Mammary epithelial cell (primary cell): ENCODE data around the gene HMGN1.

Experiments
- EZH2 ChIP-seq: IDR thresholded peaks from 2 replicates; pipeline ENCODE4 v1.6.1; 2012; ENCODE audit warnings: low read length, inconsistent platforms, borderline replicate concordance
- TF ChIP-seq, protein P1 (sequence below), 2 donors: IDR thresholded peaks in 1 of 2; conservative IDR thresholded peaks in 1 of 2; 2 replicates each; pipeline ENCODE4 v1.5.1; 2011 to 2012; ENCODE audit warnings: inconsistent platforms in 2 of 2, low read length in 2 of 2, mild to moderate bottlenecking in 2 of 2, control low read depth in 1 of 2, low read depth in 1 of 2; ENCODE audit not compliant: insufficient read depth in 1 of 2; ENCODE audit errors: extremely low read depth in 1 of 2

DNA sequence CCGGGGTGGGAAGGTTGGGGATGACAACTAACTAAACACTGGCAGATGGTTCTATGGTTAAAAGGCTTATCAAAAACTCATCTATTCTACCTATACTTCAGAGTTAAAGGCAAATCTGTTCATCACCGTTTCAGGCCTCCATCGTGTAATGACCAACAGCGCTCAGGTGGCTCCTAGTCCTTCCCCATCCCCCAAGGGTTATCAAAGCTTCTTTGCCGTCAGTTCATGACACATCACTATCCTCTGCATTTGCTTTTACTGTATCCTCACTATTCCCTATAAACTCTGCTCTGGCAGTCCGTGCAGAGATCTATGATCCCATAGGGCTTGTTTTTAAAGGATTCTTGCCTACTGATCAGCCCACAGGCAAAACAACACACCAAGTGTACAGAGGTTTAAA, 8.2 kb downstream of the HMGN1 start:
- TF ChIP-seq, protein P1, sequence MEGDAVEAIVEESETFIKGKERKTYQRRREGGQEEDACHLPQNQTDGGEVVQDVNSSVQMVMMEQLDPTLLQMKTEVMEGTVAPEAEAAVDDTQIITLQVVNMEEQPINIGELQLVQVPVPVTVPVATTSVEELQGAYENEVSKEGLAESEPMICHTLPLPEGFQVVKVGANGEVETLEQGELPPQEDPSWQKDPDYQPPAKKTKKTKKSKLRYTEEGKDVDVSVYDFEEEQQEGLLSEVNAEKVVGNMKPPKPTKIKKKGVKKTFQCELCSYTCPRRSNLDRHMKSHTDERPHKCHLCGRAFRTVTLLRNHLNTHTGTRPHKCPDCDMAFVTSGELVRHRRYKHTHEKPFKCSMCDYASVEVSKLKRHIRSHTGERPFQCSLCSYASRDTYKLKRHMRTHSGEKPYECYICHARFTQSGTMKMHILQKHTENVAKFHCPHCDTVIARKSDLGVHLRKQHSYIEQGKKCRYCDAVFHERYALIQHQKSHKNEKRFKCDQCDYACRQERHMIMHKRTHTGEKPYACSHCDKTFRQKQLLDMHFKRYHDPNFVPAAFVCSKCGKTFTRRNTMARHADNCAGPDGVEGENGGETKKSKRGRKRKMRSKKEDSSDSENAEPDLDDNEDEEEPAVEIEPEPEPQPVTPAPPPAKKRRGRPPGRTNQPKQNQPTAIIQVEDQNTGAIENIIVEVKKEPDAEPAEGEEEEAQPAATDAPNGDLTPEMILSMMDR (conservative IDR thresholded peaks at IDR 0.05 in 1 of 2, IDR thresholded peaks at IDR 0.05 in 1 of 2; ENCODE audit: extremely low read depth in 1 of 2, insufficient read depth in 1 of 2, low read depth in 1 of 2, low read length in 2 of 2), result no peak
- no peak for TF ChIP-seq EZH2
